Ovary (tissue), 9 donors: Measurements from ENCODE around the gene FNDC10. TPM values are rescaled to one million over a fixed set of nuclear protein-coding genes. Genes with fewer than 3 reads are reported as not detected.
"Not testable (repeated sequence)": the region's sequence is repeated elsewhere in the genome, so short reads cannot be mapped to it uniquely, and the experiment has no call there.

ENCODE experiments used
- DNase-seq, 5 donors: peaks; one replicate each; pipeline ENCODE4 v3.0.0-alpha.2; 2019 to 2020
- H3K27ac ChIP-seq, 2 donors: fragments of 200-600 bp; one replicate each; pipeline versions ENCODE4 v1.5.1 to v1.8.0; 2019 to 2022
- H3K27me3 ChIP-seq: fragments of 200-600 bp; one replicate; pipeline ENCODE4 v1.8.0; 2022
- H3K36me3 ChIP-seq: fragments of 200-600 bp; sonication (generic); one replicate; pipeline ENCODE4 v1.5.1; 2019
- H3K4me1 ChIP-seq: one replicate; pipeline ENCODE4 v1.8.1; 2013; ENCODE audit warnings: mild to moderate bottlenecking, moderate library complexity; ENCODE audit not compliant: insufficient read depth
- H3K4me3 ChIP-seq: fragments of 200-600 bp; sonication (generic); one replicate; pipeline ENCODE4 v1.5.1; 2017
- H3K9me3 ChIP-seq, 2 donors: fragments of 200-600 bp in 1 of 2; sonication (generic) in 1 of 2; one replicate each; pipeline versions ENCODE4 v1.5.1 to v1.8.1; 2013 to 2019; ENCODE audit warnings: mild to moderate bottlenecking in 1 of 2, moderate library complexity in 1 of 2
- CTCF ChIP-seq, 3 donors: fragments of 450-650 bp in 2 of 3; fragments of 200-600 bp in 1 of 3; IDR thresholded peaks; one replicate each; pipeline versions ENCODE4 v1.5.1 to v1.8.0; 2016 to 2022; ENCODE audit warnings: antibody characterized with exemption in 3 of 3, mild to moderate bottlenecking in 1 of 3
- EP300 ChIP-seq: sonication (generic); formaldehyde crosslinking; IDR thresholded peaks from one replicate; pipeline ENCODE4 v1.6.1; 2017; ENCODE audit warnings: antibody characterized with exemption
- POLR2A ChIP-seq: fragments of 450-650 bp; IDR thresholded peaks from one replicate; pipeline ENCODE4 v1.6.1; 2017; ENCODE audit warnings: antibody characterized with exemption, mild to moderate bottlenecking, moderate library complexity
- WGBS, 3 donors: extraction: QIAGEN DNeasy Blood & Tissue Kit in 1 of 3; methylation state at CpG; one replicate each; pipeline versions ENCODE4 v1.1.5 to v1.1.7; 2013 to 2017; 5-methylcytosine and 5-hydroxymethylcytosine counted together
- intact Hi-C, 4 donors: fragments of 100-400 bp; cut with DNase I; formaldehyde crosslinking; loops; one replicate each; pipeline versions ENCODE4 v1.11.0 to v1.15.1; 2022 to 2023
- polyA plus RNA-seq, 2 donors: library from polyadenylated mRNA; stranded (reverse); fragments of 200-250 nt in 1 of 2; fragments of 350-450 nt in 1 of 2; fragmentation: Illumina TruSeq in 1 of 2; extraction: RNeasy Lipid Tissue Mini Kit (QIAGEN cat#74804) in 1 of 2; gene quantifications; one replicate each; pipeline ENCODE4 v1.2.3, GENCODE V29; 2013 to 2014
- total RNA-seq, 7 donors: library from RNA; depleted of rRNA in 2 of 7; stranded (reverse); fragments of >200 nt in 2 of 7; fragmentation: NEBNext Ultra II Directional in 3 of 7; extraction: Animal tissue kit (Norgen Biotek cat#: 25700) in 3 of 7; gene quantifications; one replicate each; pipeline versions ENCODE4 v1.1.0 to v1.2.4, GENCODE V29; 2016 to 2023
- donor health status: DM: no; HTN: no; CAD: no; lungs with moderate emphysema.
- donor health status: DM: no; HTN: no; CAD: no.
- donor health status: Bipolar disorder and iron deficiency.
- donor health status: DM: yes; HTN: yes; CAD: no.
- donor health status: DM: no; HTN: no; CAD: no.
- donor health status: DM: yes; HTN: yes; CAD: no.

Gene FNDC10
- total and polyA plus RNA-seq, 9 donors = 0.33 to 3.2 (median 1.8) TPM; not detected in 1

- H3K9me3 ChIP-seq = no peaks in the 10 kb centered on the region
- no peak for TF ChIP-seq POLR2A
- no peak for TF ChIP-seq EP300
- no peak for TF ChIP-seq CTCF (IDR thresholded peaks at IDR 0.05)
- H3K4me1 ChIP-seq = no peaks in the 10 kb centered on the region
- no peaks in the 10 kb centered on the region for H3K27me3 ChIP-seq
- no peak overlapping the region for H3K27ac ChIP-seq
- 86 to 92% (median 88%) methylated on average over 14 to 15 of the region's 15 CpGs for WGBS, 3 donors
- intact Hi-C loops = no loop called here
- DNase-seq = no peak
- H3K4me3 ChIP-seq = no peak overlapping the region
- no peaks in the 10 kb centered on the region for H3K36me3 ChIP-seq
Observed at GRCh38 chr1:1561801-1562470, 38.0 kb downstream of the FNDC10 start.

- Histone ChIP-seq H3K27me3 (no peaks in the 10 kb centered on the region), H3K4me3 (no peak overlapping the region), H3K36me3 (no peaks in the 10 kb centered on the region), H3K27ac (no peak overlapping the region), H3K9me3 (no peaks in the 10 kb centered on the region), H3K4me1 (no peaks in the 10 kb centered on the region)
- TF ChIP-seq EP300 (no peak), POLR2A (no peak), CTCF (IDR thresholded peaks at IDR 0.05) (no peak)
- intact Hi-C loops = no loop called here
- WGBS, 3 donors = 88 to 90% (median 90%) methylated on average over 9 of the region's 9 CpGs
- no peak for DNase-seq
Observed at GRCh38 chr1:1560178-1560577, 39.8 kb downstream of the FNDC10 start.

GRCh38 chr1:1559066-1559465, 40.9 kb downstream of the FNDC10 start:
- H3K9me3 ChIP-seq = no peaks in the 10 kb centered on the region
- no peak overlapping the region for H3K27ac ChIP-seq
- no peak for TF ChIP-seq EP300
- no peak overlapping the region for H3K4me3 ChIP-seq
- intact Hi-C loops = no loop called here
- 58 to 68% (median 64%) methylated on average over 17 of the region's 17 CpGs for WGBS, 3 donors
- H3K36me3 ChIP-seq = no peaks in the 10 kb centered on the region
- no peaks in the 10 kb centered on the region for H3K4me1 ChIP-seq
- H3K27me3 ChIP-seq = no peaks in the 10 kb centered on the region
- no peak for DNase-seq

- WGBS, 3 donors = 49 to 59% (median 51%) methylated on average over 4 of the region's 4 CpGs
- Histone ChIP-seq H3K4me1 (no peaks in the 10 kb centered on the region), H3K36me3 (no peaks in the 10 kb centered on the region), H3K4me3 (no peak overlapping the region), H3K9me3 (no peaks in the 10 kb centered on the region), H3K27me3 (no peaks in the 10 kb centered on the region), H3K27ac (no peak overlapping the region)
- TF ChIP-seq CTCF (IDR thresholded peaks at IDR 0.05) (no peak), EP300 (no peak), POLR2A (no peak)
- intact Hi-C loops = no loop called here
- DNase-seq = no peak
Observed at GRCh38 chr1:1558591-1558990, 41.3 kb downstream of the FNDC10 start.

GRCh38 chr1:1557688-1558087, 42.2 kb downstream of the FNDC10 start:
- intact Hi-C loops, H3K4me3 ChIP-seq, DNase-seq, H3K9me3 ChIP-seq, H3K27ac ChIP-seq, H3K4me1 ChIP-seq, H3K27me3 ChIP-seq, H3K36me3 ChIP-seq: not testable (repeated sequence)
- WGBS, 3 donors = 90 to 93% (median 91%) methylated on average over 7 of the region's 7 CpGs

GRCh38 chr1:1556961-1557360, 43.0 kb downstream of the FNDC10 start:
- H3K4me3 ChIP-seq, H3K9me3 ChIP-seq, intact Hi-C loops, DNase-seq, H3K4me1 ChIP-seq, H3K27me3 ChIP-seq, H3K36me3 ChIP-seq, H3K27ac ChIP-seq: not testable (repeated sequence)
- WGBS, 3 donors = 84 to 90% (median 86%) methylated on average over 11 of the region's 11 CpGs
